WTC11 (cell line): Measurements from ENCODE around the gene TBC1D14. TPM values are rescaled to one million over a fixed set of nuclear protein-coding genes. Genes with fewer than 3 reads are reported as not detected.

Experiments used
- ATAC-seq: fragments of 200-7000 bp; cut with Tn5 transposase; 2 replicates; pipeline ENCODE4 v1.10.0; 2021; ENCODE audit warnings: mild to moderate bottlenecking, moderate library complexity
- CTCF ChIA-PET: fragments of 300-600 bp; sonication (Branson Sonifier 250); formaldehyde crosslinking; loops from one replicate; lab custom pipeline; 2021; ENCODE audit warnings: antibody characterized with exemption; lab: Charles Lee
- POLR2A ChIA-PET: fragments of 350-600 bp; sonication (Branson Sonifier 250); formaldehyde crosslinking; loops from one replicate; lab custom pipeline; 2021; ENCODE audit warnings: antibody characterized with exemption; lab: Charles Lee
- DNase-seq: peaks from one replicate; pipeline ENCODE4 v3.0.0; 2021; ENCODE audit warnings: low spot score
- H3K27ac Mint-ChIP-seq: 2 replicates; pipeline ENCODE4 v1.8.0; 2021; ENCODE audit warnings: mixed read lengths
- H3K27me3 Mint-ChIP-seq: 2 replicates; pipeline ENCODE4 v1.8.0; 2021; ENCODE audit warnings: low read depth, mild to moderate bottlenecking, moderate library complexity, mixed read lengths
- H3K36me3 Mint-ChIP-seq: 2 replicates; pipeline ENCODE4 v1.8.0; 2021; ENCODE audit warnings: mixed read lengths
- H3K4me1 Mint-ChIP-seq: 2 replicates; pipeline ENCODE4 v1.8.0; 2022; ENCODE audit warnings: mixed read lengths
- H3K4me3 Mint-ChIP-seq: 2 replicates; pipeline ENCODE4 v1.8.0; 2021; ENCODE audit warnings: mild to moderate bottlenecking, moderate library complexity, mixed read lengths
- H3K9me3 Mint-ChIP-seq: 2 replicates; pipeline ENCODE4 v1.8.0; 2021; ENCODE audit warnings: mixed read lengths
- ATF1 ChIP-seq: sonication (generic); formaldehyde crosslinking; IDR thresholded peaks from 2 replicates; pipeline ENCODE4 v1.8.1; 2023; ENCODE audit warnings: mild to moderate bottlenecking, moderate library complexity, missing genetic modification reagents
- ATF3 ChIP-seq: sonication (generic); formaldehyde crosslinking; conservative IDR thresholded peaks from 2 replicates; pipeline ENCODE4 v1.8.1; 2022; ENCODE audit warnings: mild to moderate bottlenecking, missing genetic modification reagents
- ATF6 ChIP-seq: sonication (generic); formaldehyde crosslinking; IDR thresholded peaks from 2 replicates; pipeline ENCODE4 v1.8.1; 2023; ENCODE audit warnings: mild to moderate bottlenecking, missing genetic modification reagents
- GABPB1 ChIP-seq: sonication (generic); formaldehyde crosslinking; IDR thresholded peaks from 2 replicates; pipeline ENCODE4 v1.8.1; 2023; ENCODE audit warnings: mild to moderate bottlenecking, missing genetic modification reagents
- IRF2 ChIP-seq: sonication (generic); formaldehyde crosslinking; IDR thresholded peaks from 2 replicates; pipeline ENCODE4 v1.8.0; 2022; ENCODE audit warnings: low read depth, missing genetic modification reagents, borderline replicate concordance
- ZNF232 ChIP-seq: sonication (generic); formaldehyde crosslinking; IDR thresholded peaks from 2 replicates; pipeline ENCODE4 v1.8.0; 2022; ENCODE audit warnings: mild to moderate bottlenecking, missing genetic modification reagents
- ZNF281 ChIP-seq: sonication (generic); formaldehyde crosslinking; IDR thresholded peaks from 2 replicates; pipeline ENCODE4 v1.8.0; 2023; ENCODE audit warnings: mild to moderate bottlenecking, missing genetic modification reagents
- ZNF396 ChIP-seq: fragments of 250-450 bp; sonication (Bioruptor Pico); IDR thresholded peaks from 2 replicates; pipeline ENCODE4 v1.8.0; 2021; ENCODE audit warnings: mild to moderate bottlenecking, moderate library complexity, borderline replicate concordance
- total RNA-seq: library from RNA; stranded (reverse); gene quantifications from 3 replicates; pipeline ENCODE4 v1.2.3, GENCODE V29; 2021
- TF ChIP-seq, protein P1 (sequence below): fragments of 250-450 bp; sonication (Bioruptor Pico); IDR thresholded peaks from 2 replicates; pipeline ENCODE4 v1.9.0; 2021; ENCODE audit warnings: mild to moderate bottlenecking
- TF ChIP-seq, protein P2 (sequence below): sonication (generic); formaldehyde crosslinking; conservative IDR thresholded peaks from 2 replicates; pipeline ENCODE4 v1.8.1; 2023; ENCODE audit warnings: mild to moderate bottlenecking, low read depth, missing genetic modification reagents, moderate library complexity

The TBC1D14 gene
- total RNA-seq, 1 experiment from 2014 or later, result 45.1 TPM

DNA sequence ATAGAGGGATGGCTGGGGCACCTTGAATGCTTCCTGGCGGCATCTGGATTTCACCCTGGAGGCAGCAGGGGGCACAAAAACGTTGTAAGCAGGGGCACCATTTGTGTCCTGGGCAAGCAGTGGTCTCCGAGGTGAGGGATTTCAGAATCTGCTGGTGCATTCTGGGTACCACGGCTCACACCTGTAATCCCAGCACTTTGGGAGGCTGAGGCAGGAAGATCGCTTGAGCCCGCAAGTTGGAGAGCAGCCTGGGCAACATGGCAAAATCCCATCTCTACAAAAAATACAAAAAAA, 16.8 kb upstream of the TBC1D14 start (continued):
- TF ChIP-seq ZNF281 (CRISPR knock-in tag), result no peak

DNA sequence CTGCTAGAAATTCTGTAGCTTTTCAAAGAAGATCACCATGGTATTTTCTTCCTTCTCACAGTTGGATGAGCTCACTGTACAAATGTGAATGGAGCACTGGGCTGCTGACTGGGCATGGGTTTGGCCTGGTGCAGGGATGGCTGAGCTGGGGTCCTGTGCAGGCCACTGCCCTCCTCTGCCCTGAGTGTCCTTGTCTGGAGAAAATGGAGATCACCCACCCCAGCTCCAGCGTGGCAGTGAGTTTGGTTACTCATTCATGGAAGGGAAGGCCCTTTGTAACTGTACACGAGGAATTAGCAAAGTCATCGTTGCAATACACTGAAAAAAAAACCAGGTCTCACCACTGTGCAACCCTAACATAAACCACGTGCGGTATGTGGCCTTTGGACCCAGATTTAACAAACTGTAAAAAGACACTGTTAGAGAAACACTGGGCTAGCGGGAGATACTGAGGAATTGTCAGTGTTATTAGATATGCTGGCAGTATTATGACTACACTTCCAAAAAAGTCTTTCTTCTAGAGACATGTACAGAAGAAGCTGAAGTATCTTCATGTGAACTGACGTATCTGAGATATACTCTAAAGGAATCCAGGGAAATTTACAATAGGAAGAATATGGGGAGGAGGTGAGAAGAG, 16.1 kb upstream of the TBC1D14 start:
- Mint-ChIP-seq H3K9me3 (peaks cover 10% of the 10 kb centered on the region), H3K4me3 (no peak overlapping the region), H3K27me3 (no peaks in the 10 kb centered on the region), H3K4me1 (peaks cover 3% of the 10 kb centered on the region), H3K36me3 (peaks cover 12% of the 10 kb centered on the region), H3K27ac (no peak overlapping the region)
- ChIA-PET CTCF (interaction anchor here (0.9 to 2.2 kb wide), 4 partner anchors 15 to 192 kb away, joined by 3 to 8 read pairs (median 4); no protein-coding TSS in a partner anchor), POLR2A (no interaction called here)
- peak; percentile 92 for TF ChIP-seq GABPB1 (CRISPR knock-in tag)
- TF ChIP-seq, protein P1, sequence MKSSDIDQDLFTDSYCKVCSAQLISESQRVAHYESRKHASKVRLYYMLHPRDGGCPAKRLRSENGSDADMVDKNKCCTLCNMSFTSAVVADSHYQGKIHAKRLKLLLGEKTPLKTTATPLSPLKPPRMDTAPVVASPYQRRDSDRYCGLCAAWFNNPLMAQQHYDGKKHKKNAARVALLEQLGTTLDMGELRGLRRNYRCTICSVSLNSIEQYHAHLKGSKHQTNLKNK, result no peak
- DNase-seq (no peak), ATAC-seq (no peak)

- DNase-seq, result no peak
- Mint-ChIP-seq H3K36me3 (peaks cover 12% of the 10 kb centered on the region), H3K27me3 (no peaks in the 10 kb centered on the region)
- no peak for TF ChIP-seq ATF3
- TF ChIP-seq, all 79 proteins: peak for 0
- Mint-ChIP-seq H3K9me3 (peaks cover 13% of the 10 kb centered on the region), H3K27ac (no peak overlapping the region), H3K4me1 (peaks cover 3% of the 10 kb centered on the region), H3K4me3 (no peak overlapping the region)
- ATAC-seq, result no peak
- ChIA-PET POLR2A (interaction anchor here (0.5 kb wide), 1 partner anchor 8 kb away, joined by 3 read pairs; no protein-coding TSS in a partner anchor), CTCF (interaction anchor here (1.2 to 2.2 kb wide), 2 partner anchors 177 to 192 kb away, joined by 3 to 8 read pairs; no protein-coding TSS in a partner anchor)
Observed at GRCh38 chr4:6894086-6894478, 15.5 kb upstream of the TBC1D14 start.

DNA sequence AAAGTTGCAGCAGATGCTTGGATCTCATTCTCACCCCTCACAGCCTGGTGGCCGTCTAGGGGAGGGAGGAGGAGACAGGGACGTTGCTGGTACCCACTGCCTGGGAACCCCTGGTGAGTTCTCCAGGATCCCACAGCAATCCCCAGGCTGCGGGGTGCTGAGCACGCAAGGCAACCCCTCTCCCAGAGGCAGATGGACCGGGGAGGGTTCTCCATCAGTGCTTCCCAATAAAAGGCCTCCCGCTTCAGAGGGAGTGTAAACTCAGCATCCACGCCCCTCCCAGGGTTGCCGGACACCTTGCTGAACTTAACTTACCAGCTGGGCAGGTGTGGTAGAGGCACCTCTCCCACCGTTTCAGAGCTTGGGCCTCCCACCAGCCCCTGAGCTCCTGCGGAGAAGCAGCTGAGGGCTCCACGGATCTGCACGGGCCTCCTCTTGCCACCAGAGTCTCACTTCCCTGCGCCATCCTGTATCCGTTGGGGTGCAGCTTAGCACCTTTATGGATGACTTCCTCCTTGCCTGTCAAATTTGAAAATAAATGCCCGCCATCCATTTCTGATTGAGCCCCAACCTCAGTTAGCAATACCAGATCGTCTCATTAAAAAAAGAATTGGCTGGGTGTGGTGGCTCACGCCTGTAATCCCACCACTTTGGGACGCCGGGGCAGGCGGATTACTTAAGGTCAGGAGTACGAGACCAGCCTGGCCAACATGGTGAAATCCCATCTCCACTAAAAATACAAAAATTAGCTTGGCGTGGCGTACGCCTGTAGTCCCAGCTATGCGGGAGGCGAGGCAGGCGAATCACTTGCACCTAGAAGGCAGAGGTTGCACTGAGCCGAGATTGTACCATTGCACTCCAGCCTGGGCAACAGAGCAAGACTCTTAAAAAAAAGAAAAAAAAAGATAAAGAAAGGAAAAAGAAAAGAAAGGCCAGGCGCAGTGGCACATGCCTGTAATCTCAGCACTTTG, 14.8 kb upstream of the TBC1D14 start:
- ATAC-seq, result no peak
- no peak for DNase-seq
- CTCF ChIA-PET, result no interaction called here
- POLR2A ChIA-PET, result interaction anchor here (0.5 kb wide), 1 partner anchor 9 kb away, joined by 3 read pairs; no protein-coding TSS in a partner anchor
- Mint-ChIP-seq H3K27ac (no peak overlapping the region), H3K27me3 (no peaks in the 10 kb centered on the region), H3K4me1 (peaks cover 3% of the 10 kb centered on the region), H3K4me3 (no peak overlapping the region), H3K9me3 (peaks cover 13% of the 10 kb centered on the region), H3K36me3 (peaks cover 12% of the 10 kb centered on the region)
- TF ChIP-seq, protein P2, sequence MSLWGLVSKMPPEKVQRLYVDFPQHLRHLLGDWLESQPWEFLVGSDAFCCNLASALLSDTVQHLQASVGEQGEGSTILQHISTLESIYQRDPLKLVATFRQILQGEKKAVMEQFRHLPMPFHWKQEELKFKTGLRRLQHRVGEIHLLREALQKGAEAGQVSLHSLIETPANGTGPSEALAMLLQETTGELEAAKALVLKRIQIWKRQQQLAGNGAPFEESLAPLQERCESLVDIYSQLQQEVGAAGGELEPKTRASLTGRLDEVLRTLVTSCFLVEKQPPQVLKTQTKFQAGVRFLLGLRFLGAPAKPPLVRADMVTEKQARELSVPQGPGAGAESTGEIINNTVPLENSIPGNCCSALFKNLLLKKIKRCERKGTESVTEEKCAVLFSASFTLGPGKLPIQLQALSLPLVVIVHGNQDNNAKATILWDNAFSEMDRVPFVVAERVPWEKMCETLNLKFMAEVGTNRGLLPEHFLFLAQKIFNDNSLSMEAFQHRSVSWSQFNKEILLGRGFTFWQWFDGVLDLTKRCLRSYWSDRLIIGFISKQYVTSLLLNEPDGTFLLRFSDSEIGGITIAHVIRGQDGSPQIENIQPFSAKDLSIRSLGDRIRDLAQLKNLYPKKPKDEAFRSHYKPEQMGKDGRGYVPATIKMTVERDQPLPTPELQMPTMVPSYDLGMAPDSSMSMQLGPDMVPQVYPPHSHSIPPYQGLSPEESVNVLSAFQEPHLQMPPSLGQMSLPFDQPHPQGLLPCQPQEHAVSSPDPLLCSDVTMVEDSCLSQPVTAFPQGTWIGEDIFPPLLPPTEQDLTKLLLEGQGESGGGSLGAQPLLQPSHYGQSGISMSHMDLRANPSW, result no peak
- TF ChIP-seq ZNF396 (CRISPR knock-in tag) (no peak), ZNF232 (CRISPR knock-in tag) (no peak), IRF2 (no peak), ATF6 (CRISPR knock-in tag) (no peak), ATF1 (CRISPR knock-in tag) (no peak)
- TF ChIP-seq, protein P1, result no peak
